Memory B cell (primary cell): ENCODE results near the gene RTN4R.

Experiments used
- ATAC-seq: fragments of 150-1000 bp; cut with Tn5 transposase; 2 replicates; pipeline ENCODE4 v1.10.0; 2021; ENCODE audit warnings: low read depth, mild to moderate bottlenecking, moderate library complexity
- DNase-seq, 2 donors: peaks; one replicate each; pipeline ENCODE4 v3.0.0; 2022; ENCODE audit warnings: low spot score in 2 of 2
- H3K27ac Mint-ChIP-seq: one replicate; pipeline ENCODE4 v1.8.0; 2022; ENCODE audit warnings: mild to moderate bottlenecking, moderate library complexity, mixed read lengths
- H3K27me3 Mint-ChIP-seq: one replicate; pipeline ENCODE4 v1.8.0; 2022; ENCODE audit warnings: mixed read lengths
- H3K36me3 Mint-ChIP-seq: one replicate; pipeline ENCODE4 v1.8.0; 2022; ENCODE audit warnings: mild to moderate bottlenecking, mixed read lengths
- H3K4me1 Mint-ChIP-seq: one replicate; pipeline ENCODE4 v1.8.0; 2022; ENCODE audit warnings: mixed read lengths
- H3K4me3 Mint-ChIP-seq: one replicate; pipeline ENCODE4 v1.8.0; 2022; ENCODE audit warnings: mild to moderate bottlenecking, moderate library complexity, mixed read lengths
- H3K9me3 Mint-ChIP-seq: one replicate; pipeline ENCODE4 v1.8.0; 2022; ENCODE audit warnings: mixed read lengths

The RTN4R gene

GRCh38 chr22:20205964-20206708 lies 62.0 kb downstream of the RTN4R start:
- Mint-ChIP-seq H3K4me1 (peaks cover 9% of the 10 kb centered on the region), H3K27me3 (peaks cover 1% of the 10 kb centered on the region), H3K27ac (no peak overlapping the region)

GRCh38 chr22:20205464-20205963 lies 62.6 kb downstream of the RTN4R start:
- peaks cover 1% of the 10 kb centered on the region for H3K27me3 Mint-ChIP-seq
- H3K36me3 Mint-ChIP-seq, result no peaks in the 10 kb centered on the region
- no peak overlapping the region for H3K27ac Mint-ChIP-seq
- peaks cover 9% of the 10 kb centered on the region for H3K4me1 Mint-ChIP-seq
- no peak for DNase-seq
- ATAC-seq, result no peak
- no peaks in the 10 kb centered on the region for H3K9me3 Mint-ChIP-seq
- peak overlapping the region; percentile 86 for H3K4me3 Mint-ChIP-seq

More at GRCh38 chr22:20205964-20206708, 62.0 kb downstream of the RTN4R start:
- ATAC-seq, result peak; percentile 92
- Mint-ChIP-seq H3K9me3 (no peaks in the 10 kb centered on the region), H3K36me3 (no peaks in the 10 kb centered on the region), H3K4me3 (peak overlapping the region; percentile 86)
- DNase-seq, result peak; percentile 30 to 37

GRCh38 chr22:20204806-20205205 lies 63.3 kb downstream of the RTN4R start:
- ATAC-seq, result no peak
- H3K4me3 Mint-ChIP-seq, result no peak overlapping the region
- peaks cover 9% of the 10 kb centered on the region for H3K4me1 Mint-ChIP-seq
- no peaks in the 10 kb centered on the region for H3K36me3 Mint-ChIP-seq
- peaks cover 1% of the 10 kb centered on the region for H3K27me3 Mint-ChIP-seq
- no peak overlapping the region for H3K27ac Mint-ChIP-seq
- H3K9me3 Mint-ChIP-seq, result no peaks in the 10 kb centered on the region
- no peak for DNase-seq

GRCh38 chr22:20204311-20204710 lies 63.8 kb downstream of the RTN4R start:
- Mint-ChIP-seq H3K36me3 (no peaks in the 10 kb centered on the region), H3K4me3 (no peak overlapping the region), H3K27me3 (peaks cover 1% of the 10 kb centered on the region), H3K9me3 (no peaks in the 10 kb centered on the region), H3K4me1 (peaks cover 9% of the 10 kb centered on the region), H3K27ac (no peak overlapping the region)
- DNase-seq (no peak), ATAC-seq (no peak)

- no peak overlapping the region for H3K27ac Mint-ChIP-seq
- H3K27me3 Mint-ChIP-seq, result peaks cover 1% of the 10 kb centered on the region
- peaks cover 9% of the 10 kb centered on the region for H3K4me1 Mint-ChIP-seq
- H3K9me3 Mint-ChIP-seq, result no peaks in the 10 kb centered on the region
- no peak for ATAC-seq
- H3K36me3 Mint-ChIP-seq, result no peaks in the 10 kb centered on the region
- DNase-seq, result no peak
- H3K4me3 Mint-ChIP-seq, result no peak overlapping the region
Measured at GRCh38 chr22:20203552-20204201, 64.4 kb downstream of the RTN4R start.

GRCh38 chr22:20203142-20203551 lies 65.0 kb downstream of the RTN4R start:
- H3K36me3 Mint-ChIP-seq, result no peaks in the 10 kb centered on the region
- DNase-seq (no peak), ATAC-seq (no peak)
- H3K27me3 Mint-ChIP-seq, result peaks cover 2% of the 10 kb centered on the region
- no peak overlapping the region for H3K27ac Mint-ChIP-seq
- H3K4me3 Mint-ChIP-seq, result no peak overlapping the region
- H3K4me1 Mint-ChIP-seq, result peaks cover 9% of the 10 kb centered on the region
- no peaks in the 10 kb centered on the region for H3K9me3 Mint-ChIP-seq

- no peak for ATAC-seq
- peaks cover 5% of the 10 kb centered on the region for H3K4me1 Mint-ChIP-seq
- H3K36me3 Mint-ChIP-seq, result no peaks in the 10 kb centered on the region
- no peaks in the 10 kb centered on the region for H3K9me3 Mint-ChIP-seq
- H3K27me3 Mint-ChIP-seq, result peaks cover 4% of the 10 kb centered on the region
- H3K4me3 Mint-ChIP-seq, result no peak overlapping the region
- no peak for DNase-seq
- no peak overlapping the region for H3K27ac Mint-ChIP-seq
Measured at GRCh38 chr22:20201837-20202392, 66.2 kb downstream of the RTN4R start.

GRCh38 chr22:20199906-20200305 lies 68.2 kb downstream of the RTN4R start:
- no peak for DNase-seq
- H3K27me3 Mint-ChIP-seq, result peaks cover 4% of the 10 kb centered on the region
- H3K4me1 Mint-ChIP-seq, result no peaks in the 10 kb centered on the region

GRCh38 chr22:20199413-20199842 lies 68.7 kb downstream of the RTN4R start:
- H3K27me3 Mint-ChIP-seq, result peaks cover 4% of the 10 kb centered on the region
- no peak for ATAC-seq
- no peak overlapping the region for H3K4me3 Mint-ChIP-seq
- H3K27ac Mint-ChIP-seq, result no peak overlapping the region
- H3K4me1 Mint-ChIP-seq, result no peaks in the 10 kb centered on the region
- no peaks in the 10 kb centered on the region for H3K9me3 Mint-ChIP-seq
- H3K36me3 Mint-ChIP-seq, result no peaks in the 10 kb centered on the region
- DNase-seq, result no peak

More at GRCh38 chr22:20199906-20200305, 68.2 kb downstream of the RTN4R start:
- no peak for ATAC-seq
- no peak overlapping the region for H3K4me3 Mint-ChIP-seq
- no peaks in the 10 kb centered on the region for H3K9me3 Mint-ChIP-seq
- H3K27ac Mint-ChIP-seq, result no peak overlapping the region
- no peaks in the 10 kb centered on the region for H3K36me3 Mint-ChIP-seq

GRCh38 chr22:20198557-20199319 lies 69.4 kb downstream of the RTN4R start:
- no peaks in the 10 kb centered on the region for H3K9me3 Mint-ChIP-seq

GRCh38 chr22:20197407-20198030 lies 70.6 kb downstream of the RTN4R start:
- DNase-seq, result no peak
- Mint-ChIP-seq H3K27ac (no peak overlapping the region), H3K4me1 (no peaks in the 10 kb centered on the region), H3K9me3 (no peaks in the 10 kb centered on the region), H3K36me3 (no peaks in the 10 kb centered on the region), H3K27me3 (peaks cover 3% of the 10 kb centered on the region), H3K4me3 (no peak overlapping the region)
- ATAC-seq, result no peak

More at GRCh38 chr22:20198557-20199319, 69.4 kb downstream of the RTN4R start:
- no peak overlapping the region for H3K4me3 Mint-ChIP-seq
- ATAC-seq (no peak), DNase-seq (no peak)
- H3K4me1 Mint-ChIP-seq, result no peaks in the 10 kb centered on the region
- H3K27ac Mint-ChIP-seq, result no peak overlapping the region
- no peaks in the 10 kb centered on the region for H3K36me3 Mint-ChIP-seq
- H3K27me3 Mint-ChIP-seq, result peaks cover 4% of the 10 kb centered on the region

GRCh38 chr22:20196094-20196842 lies 71.8 kb downstream of the RTN4R start:
- ATAC-seq, result no peak
- Mint-ChIP-seq H3K4me1 (no peaks in the 10 kb centered on the region), H3K9me3 (no peaks in the 10 kb centered on the region), H3K27ac (no peak overlapping the region), H3K36me3 (no peaks in the 10 kb centered on the region), H3K27me3 (peaks cover 3% of the 10 kb centered on the region), H3K4me3 (no peak overlapping the region)
- no peak for DNase-seq
